ENCODE measurements around the gene ERFE.

ERFE gene

DNA sequence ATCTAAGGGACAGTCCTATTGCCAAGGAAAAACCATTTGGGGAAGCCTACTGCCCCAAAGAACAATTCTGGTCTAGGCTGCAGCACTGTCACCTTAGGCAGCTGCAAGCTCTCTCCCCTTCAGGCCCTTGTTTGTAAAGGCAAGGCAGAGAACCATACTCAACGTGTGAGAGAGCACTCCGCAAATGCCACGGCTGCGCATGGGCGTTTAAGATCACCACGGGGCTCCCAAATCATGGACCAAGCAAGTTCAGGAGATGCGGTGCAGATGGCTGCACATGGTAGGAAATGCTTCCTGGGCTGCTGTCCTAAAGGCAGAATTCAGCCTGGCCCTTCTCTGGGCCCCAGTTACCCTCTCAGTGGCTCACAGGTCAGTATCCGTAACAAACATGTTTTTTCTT lies 15.5 kb downstream of the ERFE start:
- no peak overlapping the region for H3K4me3 ChIP-seq
- no peak overlapping the region for H3K27ac ChIP-seq
- TF ChIP-seq, protein P1, sequence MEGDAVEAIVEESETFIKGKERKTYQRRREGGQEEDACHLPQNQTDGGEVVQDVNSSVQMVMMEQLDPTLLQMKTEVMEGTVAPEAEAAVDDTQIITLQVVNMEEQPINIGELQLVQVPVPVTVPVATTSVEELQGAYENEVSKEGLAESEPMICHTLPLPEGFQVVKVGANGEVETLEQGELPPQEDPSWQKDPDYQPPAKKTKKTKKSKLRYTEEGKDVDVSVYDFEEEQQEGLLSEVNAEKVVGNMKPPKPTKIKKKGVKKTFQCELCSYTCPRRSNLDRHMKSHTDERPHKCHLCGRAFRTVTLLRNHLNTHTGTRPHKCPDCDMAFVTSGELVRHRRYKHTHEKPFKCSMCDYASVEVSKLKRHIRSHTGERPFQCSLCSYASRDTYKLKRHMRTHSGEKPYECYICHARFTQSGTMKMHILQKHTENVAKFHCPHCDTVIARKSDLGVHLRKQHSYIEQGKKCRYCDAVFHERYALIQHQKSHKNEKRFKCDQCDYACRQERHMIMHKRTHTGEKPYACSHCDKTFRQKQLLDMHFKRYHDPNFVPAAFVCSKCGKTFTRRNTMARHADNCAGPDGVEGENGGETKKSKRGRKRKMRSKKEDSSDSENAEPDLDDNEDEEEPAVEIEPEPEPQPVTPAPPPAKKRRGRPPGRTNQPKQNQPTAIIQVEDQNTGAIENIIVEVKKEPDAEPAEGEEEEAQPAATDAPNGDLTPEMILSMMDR (IDR thresholded peaks at IDR 0.05), result no peak
- no peak for DNase-seq (ENCODE audit: low spot score)

DNA sequence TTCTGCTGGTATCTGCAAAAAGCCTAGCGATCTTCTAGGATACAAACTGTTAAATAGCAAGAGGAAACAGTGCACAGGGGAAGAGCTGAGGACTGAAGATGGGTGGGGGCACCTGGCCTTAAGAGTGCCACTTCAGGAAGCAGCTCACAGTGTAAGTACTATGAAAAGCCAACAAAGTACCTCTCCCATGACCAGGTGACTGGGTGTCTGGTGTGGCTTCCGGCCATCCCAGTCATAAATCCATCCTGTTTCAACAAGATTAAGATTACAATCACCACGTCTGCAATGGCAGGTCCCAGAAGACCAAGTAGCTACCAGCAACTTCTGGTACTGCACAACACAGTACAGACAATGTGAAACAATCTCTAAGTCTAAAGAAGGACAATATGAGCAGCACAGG lies 15.9 kb downstream of the ERFE start:
- TF ChIP-seq, protein P1 (IDR thresholded peaks at IDR 0.05), result no peak
- DNase-seq (ENCODE audit: low spot score), result no peak
- no peak overlapping the region for H3K4me3 ChIP-seq
- H3K27ac ChIP-seq, result no peak overlapping the region

DNA sequence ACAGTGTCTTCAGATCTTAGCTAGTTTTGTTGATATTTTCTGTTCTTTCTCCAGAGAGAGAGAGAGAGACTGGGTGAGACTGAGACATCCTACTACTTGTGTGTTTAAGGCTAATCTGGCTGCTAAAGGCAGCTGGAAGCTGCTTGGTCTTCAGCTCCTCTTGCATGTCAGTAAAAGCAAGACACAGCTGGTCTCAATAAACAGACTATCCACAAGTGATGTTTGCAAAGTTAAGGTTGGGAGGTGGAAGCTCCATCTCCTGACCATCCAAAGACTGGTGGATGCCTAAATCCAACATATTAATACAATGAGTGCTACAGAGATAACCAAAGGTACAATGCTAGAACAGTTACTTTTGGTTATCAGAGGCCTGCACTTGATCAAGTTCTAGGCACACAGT lies 17.8 kb downstream of the ERFE start:
- TF ChIP-seq, protein P1 (IDR thresholded peaks at IDR 0.05), result no peak
- DNase-seq (ENCODE audit: low spot score), result no peak
- H3K4me3 ChIP-seq, result no peak overlapping the region
- no peak overlapping the region for H3K27ac ChIP-seq

DNA sequence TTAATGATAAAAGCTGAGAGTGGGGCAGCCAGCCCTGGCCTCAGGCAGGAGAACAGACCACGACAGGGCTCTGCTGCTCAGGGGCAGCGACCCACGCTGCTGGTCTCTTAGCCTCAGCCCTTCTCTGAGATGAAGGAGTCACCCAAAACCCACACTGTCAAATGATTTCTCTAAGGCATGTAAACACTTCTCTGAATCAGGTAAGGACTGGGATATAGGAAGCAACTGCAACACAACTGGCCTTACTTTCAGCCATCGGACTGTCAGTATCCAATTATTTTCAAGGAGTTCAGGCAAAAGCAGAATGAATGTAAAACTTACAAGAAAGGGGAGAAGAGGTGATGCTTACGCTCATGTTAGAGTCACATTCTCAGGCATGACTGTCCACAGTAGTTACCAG lies 21.8 kb downstream of the ERFE start:
- Histone ChIP-seq H3K4me3 (no peak overlapping the region), H3K27ac (no peak overlapping the region)
- TF ChIP-seq, protein P1 (IDR thresholded peaks at IDR 0.05), result no peak
- DNase-seq (ENCODE audit: low spot score), result no peak

DNA sequence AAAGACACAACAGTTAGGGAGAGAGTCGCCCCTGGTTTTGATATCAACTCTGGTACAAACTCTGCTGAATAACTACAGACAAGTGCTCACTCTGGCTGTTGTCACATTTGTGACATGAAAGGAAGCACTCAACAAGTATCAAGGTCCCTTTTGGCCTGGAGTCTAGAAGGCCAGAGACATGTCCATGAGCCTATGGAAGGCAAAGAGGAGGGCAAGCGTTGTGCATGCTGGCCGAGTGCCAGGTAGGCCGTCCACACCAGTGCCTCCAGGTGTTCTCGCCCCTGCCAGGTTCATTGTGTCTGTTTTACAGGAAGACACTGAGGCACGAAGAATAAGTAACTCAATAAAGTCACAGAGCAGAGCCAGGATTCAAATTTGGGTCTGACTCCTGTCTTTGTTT lies 23.6 kb downstream of the ERFE start:
- H3K27ac ChIP-seq, result no peak overlapping the region
- DNase-seq (ENCODE audit: low spot score), result no peak
- TF ChIP-seq, protein P1 (IDR thresholded peaks at IDR 0.05), result no peak
- no peak overlapping the region for H3K4me3 ChIP-seq

DNA sequence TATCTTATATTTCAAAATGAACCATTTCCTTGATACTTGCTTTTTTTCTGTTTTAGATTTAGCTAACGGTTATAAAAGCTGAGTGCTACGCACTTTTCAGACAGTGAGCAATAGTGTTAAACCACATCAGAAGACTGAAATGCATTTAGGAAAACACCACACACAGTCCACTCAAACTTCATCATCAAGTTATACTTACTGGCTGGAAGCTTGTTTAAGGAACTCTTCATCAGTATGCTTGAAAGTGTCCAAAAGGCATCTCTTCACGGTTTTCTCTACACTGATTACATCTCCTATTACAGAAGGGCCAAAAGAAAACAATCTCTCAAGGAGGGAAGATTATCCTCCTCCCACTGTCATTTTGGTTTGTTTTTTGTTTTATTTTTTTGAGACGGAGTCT lies 25.1 kb downstream of the ERFE start:
- TF ChIP-seq, protein P1 (IDR thresholded peaks at IDR 0.05), result no peak
- Histone ChIP-seq H3K4me3 (no peak overlapping the region), H3K27ac (no peak overlapping the region)
- DNase-seq (ENCODE audit: low spot score), result no peak

DNA sequence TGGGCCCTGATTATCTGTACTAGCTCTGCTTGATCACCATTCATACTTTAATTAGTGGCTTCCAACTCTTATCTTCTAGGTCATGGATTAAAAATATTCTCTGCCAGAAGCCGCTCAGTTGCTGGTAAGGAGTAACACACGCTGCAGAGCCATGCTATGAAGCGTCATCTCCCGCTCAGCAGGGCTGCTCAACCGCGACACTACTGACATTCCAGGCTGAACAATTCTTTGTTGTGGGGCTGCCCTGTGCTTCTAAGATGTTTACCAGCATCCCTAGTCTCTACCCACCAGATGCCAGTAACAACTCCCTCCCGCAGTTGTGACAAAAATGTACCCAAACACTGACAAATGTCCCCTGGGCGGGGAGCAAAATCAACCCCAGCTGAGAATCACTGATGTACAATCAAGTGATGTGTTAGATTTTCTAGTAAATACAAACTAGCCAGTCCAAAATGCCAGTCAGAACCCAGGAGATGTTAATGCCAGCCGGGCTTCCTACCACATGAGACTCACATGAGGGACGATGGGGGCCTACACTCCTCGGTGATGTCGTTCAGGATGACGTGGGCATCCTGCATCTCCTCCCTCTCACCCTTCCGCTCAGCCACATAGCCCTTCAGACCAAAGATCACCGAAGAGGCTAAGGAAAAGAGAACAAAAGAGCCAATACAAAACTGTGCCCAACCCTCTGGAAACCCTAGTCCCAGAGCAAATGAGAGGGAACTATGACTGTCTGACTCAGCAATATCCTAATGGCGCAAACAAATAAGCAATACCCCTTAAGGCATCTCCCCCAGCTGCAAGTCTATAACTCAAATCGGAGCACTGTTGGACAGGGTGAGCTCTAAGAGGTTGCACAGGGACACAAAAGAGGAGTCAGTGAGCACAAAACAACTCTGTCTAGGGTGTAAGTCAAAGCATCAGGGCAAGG lies 29.1 kb downstream of the ERFE start:
- no peak overlapping the region for H3K27ac ChIP-seq
- TF ChIP-seq, protein P1 (IDR thresholded peaks at IDR 0.05), result no peak
- H3K4me3 ChIP-seq, result no peak overlapping the region
- DNase-seq (ENCODE audit: low spot score), result no peak
